ENCODE measurements around the gene BDH2.

DNA sequence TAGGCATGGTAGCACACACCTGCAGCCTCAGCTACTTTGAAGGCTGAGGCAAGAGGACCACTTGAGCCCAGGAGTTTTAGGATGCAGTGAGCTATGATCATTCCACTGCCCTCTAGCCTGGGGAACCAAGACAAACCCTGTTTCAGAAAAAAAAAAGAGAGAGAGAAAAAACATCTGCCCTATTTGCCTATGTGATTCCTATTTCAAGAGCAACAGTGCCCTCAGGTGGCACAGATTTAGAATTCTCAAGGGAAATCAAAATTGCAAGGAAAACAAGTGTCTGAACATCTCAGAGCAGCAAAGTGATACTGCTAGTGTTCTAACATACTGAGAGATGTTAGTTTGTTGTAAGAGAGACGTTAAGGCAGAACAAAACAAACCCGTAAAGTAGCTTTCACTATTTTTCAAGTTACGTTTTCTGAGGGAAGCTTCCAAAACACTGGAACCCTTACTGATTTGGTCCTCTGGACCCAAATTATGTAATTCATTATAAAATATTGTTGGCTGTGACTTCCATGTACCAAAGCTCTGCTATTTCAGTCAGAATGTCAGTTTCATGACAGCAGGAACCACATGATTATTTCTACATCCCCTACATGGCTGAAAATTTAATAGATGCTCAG, 7.9 kb downstream of the BDH2 start:
- TF ChIP-seq CTCF (IDR thresholded peaks at IDR 0.05): peak; percentile 15 to 59 (median 36)
- no peak for TF ChIP-seq POLR2A (IDR thresholded peaks at IDR 0.05)

Measured in esophagus squamous epithelium (tissue), 4 donors.